ENCODE measurements around the gene DIAPH2.

GRCh38 chrX:97399400-97399799 lies 714.8 kb downstream of the DIAPH2 start:
- TF ChIP-seq ZNF274 (IDR thresholded peaks at IDR 0.05; ENCODE audit: low read length), result no peak
- TF ChIP-seq ZNF274 (tag by site-specific recombination; IDR thresholded peaks at IDR 0.05; ENCODE audit: borderline replicate concordance), result no peak
- TF ChIP-seq GLI2 (tag by site-specific recombination; IDR thresholded peaks at IDR 0.05; ENCODE audit: borderline replicate concordance, low read depth), result no peak
- no peak for TF ChIP-seq PBX3 (CRISPR knock-in tag; IDR thresholded peaks at IDR 0.05)
- TF ChIP-seq CTCF (tag by site-specific recombination; IDR thresholded peaks at IDR 0.05), result no peak
- no peak for TF ChIP-seq ZNF280C (tag by site-specific recombination; IDR thresholded peaks at IDR 0.05)
- no peak for TF ChIP-seq ZNF501 (tag by site-specific recombination; IDR thresholded peaks at IDR 0.05)
- TF ChIP-seq ZNF791 (tag by site-specific recombination; IDR thresholded peaks at IDR 0.05), result no peak

Data from HEK293 (cell line).